GM19043 (cell line): ENCODE measurements around the gene VRK2.
"Not testable (repeated sequence)": the region's sequence is repeated elsewhere in the genome, so short reads cannot be mapped to it uniquely, and the experiment has no call there.

Experiments
- ATAC-seq: cut with Tn5 transposase; IDR thresholded peaks from one replicate; pipeline ENCODE4 v1.9.1; 2021; ENCODE audit warnings: low read depth; ENCODE audit not compliant: unreplicated experiment

The VRK2 gene

GRCh38 chr2:58052978-58053377, 6.4 kb downstream of the VRK2 start:
- no peak for ATAC-seq

GRCh38 chr2:58054264-58054663, 7.7 kb downstream of the VRK2 start:
- ATAC-seq = no peak

- ATAC-seq = no peak
Observed at GRCh38 chr2:58055033-58055786, 8.6 kb downstream of the VRK2 start.

GRCh38 chr2:58056192-58056916, 9.7 kb downstream of the VRK2 start:
- no peak for ATAC-seq

GRCh38 chr2:58057707-58058530, 11.3 kb downstream of the VRK2 start:
- no peak for ATAC-seq

- ATAC-seq = no peak
Observed at GRCh38 chr2:58063641-58064040, 17.0 kb downstream of the VRK2 start.

- no peak for ATAC-seq
Observed at GRCh38 chr2:58064086-58064485, 17.5 kb downstream of the VRK2 start.

GRCh38 chr2:58065248-58065647, 18.6 kb downstream of the VRK2 start:
- no peak for ATAC-seq

- no peak for ATAC-seq
Observed at GRCh38 chr2:58067001-58067400, 20.4 kb downstream of the VRK2 start.

GRCh38 chr2:58070765-58071164, 24.2 kb downstream of the VRK2 start:
- no peak for ATAC-seq

GRCh38 chr2:58072102-58072501, 25.5 kb downstream of the VRK2 start:
- no peak for ATAC-seq

- no peak for ATAC-seq
Observed at GRCh38 chr2:58073008-58073407, 26.4 kb downstream of the VRK2 start.

- ATAC-seq = no peak
Observed at GRCh38 chr2:58073751-58074150, 27.1 kb downstream of the VRK2 start.

- no peak for ATAC-seq
Observed at GRCh38 chr2:58081000-58081399, 34.4 kb downstream of the VRK2 start.

- ATAC-seq = no peak
Observed at GRCh38 chr2:58089081-58089480, 42.5 kb downstream of the VRK2 start.

GRCh38 chr2:58092772-58093171, 46.2 kb downstream of the VRK2 start:
- ATAC-seq = not testable (repeated sequence)

- no peak for ATAC-seq
Observed at GRCh38 chr2:58097025-58097424, 50.4 kb downstream of the VRK2 start.

- no peak for ATAC-seq
Observed at GRCh38 chr2:58098254-58099095, 51.9 kb downstream of the VRK2 start.

GRCh38 chr2:58099096-58099769, 52.6 kb downstream of the VRK2 start:
- ATAC-seq = no peak

GRCh38 chr2:58101500-58101899, 54.9 kb downstream of the VRK2 start:
- no peak for ATAC-seq
